Measurements from ENCODE around the gene TBX10.
"Not testable (repeated sequence)": the region's sequence is repeated elsewhere in the genome, so short reads cannot be mapped to it uniquely, and the experiment has no call there.

The TBX10 gene

DNA sequence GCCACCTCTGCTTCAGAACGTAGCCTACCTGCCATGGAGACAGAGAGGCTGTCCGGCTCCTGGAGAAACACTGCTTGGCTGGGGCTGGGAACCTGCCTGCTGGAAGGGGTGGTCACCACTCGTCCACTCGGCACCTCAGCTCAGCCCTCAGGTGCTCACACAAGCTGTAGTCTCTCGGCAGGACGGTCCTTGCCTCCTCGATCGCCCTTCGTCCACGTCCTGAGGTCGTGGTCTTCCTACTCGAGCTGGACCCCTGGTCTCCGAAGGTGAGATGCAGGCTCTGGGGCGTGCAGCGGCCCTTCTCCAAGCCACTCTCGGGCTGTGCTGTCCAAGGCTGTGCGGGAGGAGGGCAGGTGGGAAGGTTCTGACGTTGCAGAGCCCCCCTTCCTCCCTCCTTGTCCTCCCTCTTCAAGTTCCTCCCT, at the start of gene TBX10:
Gene TBX10 (minus strand): TSS at position 326 of the 422 bp plus-strand sequence. CDS start 291 bp downstream, at position 35.
- DNase-seq, result no peak

DNA sequence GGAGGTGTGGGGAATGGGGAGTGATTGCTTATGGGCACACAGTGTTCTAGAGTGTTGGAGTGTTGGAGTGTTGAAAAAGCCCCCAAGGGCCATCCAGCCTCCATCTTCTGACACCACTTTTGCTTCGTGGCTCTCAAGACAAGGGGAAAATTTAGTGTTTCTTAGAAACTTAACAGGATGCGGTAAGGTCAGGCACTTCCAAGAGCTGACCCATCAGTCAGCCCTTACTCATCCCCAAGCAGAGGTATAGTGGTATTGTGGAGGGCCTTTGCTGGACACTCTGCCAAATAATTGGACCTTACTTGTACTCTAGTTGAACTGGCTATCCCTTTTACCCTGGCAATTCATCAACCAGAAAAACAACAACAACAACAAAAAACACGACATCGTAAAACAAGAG, 49.6 kb upstream of the TBX10 start:
- no peak for DNase-seq

DNA sequence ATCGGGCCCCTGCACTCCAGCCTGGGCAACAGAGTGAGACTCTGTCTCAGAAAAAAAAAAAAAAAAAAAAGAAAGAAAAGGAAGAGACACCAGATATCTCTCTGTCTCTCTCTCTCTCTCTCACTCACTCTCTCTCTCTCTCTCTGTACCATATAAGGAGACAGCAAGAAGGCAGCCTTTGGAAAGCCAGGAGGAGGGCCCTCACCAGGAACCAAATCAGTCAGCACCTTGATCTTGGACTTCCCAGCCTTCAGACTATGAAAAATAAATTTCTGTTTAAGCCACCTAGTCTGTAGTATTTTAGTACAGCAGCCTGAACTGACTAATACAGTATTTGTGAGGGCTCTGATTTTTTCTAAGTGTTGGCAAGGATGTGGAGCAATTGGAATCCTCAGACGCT, 48.4 kb upstream of the TBX10 start:
- no peak for DNase-seq

DNA sequence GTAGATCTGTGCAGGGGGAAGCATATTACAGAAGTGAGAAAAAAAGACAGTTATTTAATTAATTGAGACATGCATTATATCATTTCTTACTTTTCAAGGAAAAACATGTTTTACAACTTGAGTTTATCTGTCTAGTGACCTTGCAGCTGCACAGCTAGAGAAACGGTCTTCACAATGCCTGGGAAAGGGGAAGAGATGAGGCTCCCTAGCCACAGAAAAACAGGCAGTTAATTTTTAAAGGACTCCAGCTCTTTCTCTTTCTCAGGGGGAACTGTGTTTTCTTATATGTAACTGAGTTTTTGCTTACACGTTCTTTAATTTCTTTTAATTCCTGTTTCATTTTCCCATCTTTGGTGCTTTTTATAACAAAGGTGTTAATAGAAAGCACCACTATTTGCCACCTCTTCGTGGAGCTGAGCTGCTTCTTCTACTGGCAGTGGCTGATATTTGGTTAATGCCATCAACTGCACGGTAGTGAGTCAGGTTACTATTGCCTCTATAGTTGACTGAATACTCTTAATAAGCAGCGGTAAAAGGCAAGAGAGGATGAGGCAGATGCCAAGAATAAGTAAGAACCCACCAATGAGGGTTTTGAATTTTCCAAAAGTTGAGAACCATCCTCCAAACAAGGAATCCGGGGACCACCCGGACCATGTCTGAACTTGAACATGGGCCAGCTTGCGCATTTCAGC, 46.2 kb upstream of the TBX10 start:
- not testable (repeated sequence) for DNase-seq

DNA sequence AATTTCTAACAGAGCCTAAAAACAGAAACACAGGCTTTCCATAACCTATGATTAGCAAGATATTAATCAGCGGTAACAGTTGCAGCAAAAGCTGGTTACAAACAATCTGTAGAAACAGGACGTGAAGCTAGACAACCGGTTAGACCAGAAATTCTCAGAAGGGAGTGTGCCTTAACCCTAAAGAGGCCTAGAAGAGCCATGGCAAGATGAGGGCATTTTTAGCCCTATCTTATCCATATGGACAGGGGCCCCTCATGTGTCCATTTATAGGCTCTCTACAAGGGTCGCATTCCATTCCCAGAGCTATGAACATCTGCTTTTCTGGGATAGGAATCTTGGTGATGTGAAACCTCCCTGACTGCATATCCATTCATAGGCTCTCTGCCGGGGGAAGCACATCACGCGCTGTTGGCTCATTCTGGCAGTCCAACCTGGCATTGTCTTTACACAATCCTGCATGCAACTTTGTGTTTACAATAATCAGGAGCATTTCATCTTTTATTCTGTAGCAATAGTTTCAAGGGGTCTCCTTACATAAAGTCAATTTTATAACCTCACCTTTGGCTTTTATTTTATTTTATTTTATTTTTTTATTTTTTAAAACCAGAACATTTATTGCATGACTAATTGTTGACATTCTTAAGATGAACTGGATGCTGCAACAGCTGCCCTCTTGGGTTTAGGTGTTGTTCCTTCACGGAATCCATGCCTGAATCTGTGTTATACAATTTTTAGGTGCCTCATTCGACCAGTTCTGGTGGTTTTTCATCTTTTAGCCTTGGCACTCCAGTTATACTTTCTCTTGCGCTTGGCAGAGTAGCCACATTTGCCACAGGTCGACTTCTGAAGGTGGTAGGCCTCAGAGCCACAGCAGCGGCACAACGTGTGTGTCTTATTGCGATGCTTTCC, 42.8 kb upstream of the TBX10 start:
- DNase-seq, result not testable (repeated sequence)

DNA sequence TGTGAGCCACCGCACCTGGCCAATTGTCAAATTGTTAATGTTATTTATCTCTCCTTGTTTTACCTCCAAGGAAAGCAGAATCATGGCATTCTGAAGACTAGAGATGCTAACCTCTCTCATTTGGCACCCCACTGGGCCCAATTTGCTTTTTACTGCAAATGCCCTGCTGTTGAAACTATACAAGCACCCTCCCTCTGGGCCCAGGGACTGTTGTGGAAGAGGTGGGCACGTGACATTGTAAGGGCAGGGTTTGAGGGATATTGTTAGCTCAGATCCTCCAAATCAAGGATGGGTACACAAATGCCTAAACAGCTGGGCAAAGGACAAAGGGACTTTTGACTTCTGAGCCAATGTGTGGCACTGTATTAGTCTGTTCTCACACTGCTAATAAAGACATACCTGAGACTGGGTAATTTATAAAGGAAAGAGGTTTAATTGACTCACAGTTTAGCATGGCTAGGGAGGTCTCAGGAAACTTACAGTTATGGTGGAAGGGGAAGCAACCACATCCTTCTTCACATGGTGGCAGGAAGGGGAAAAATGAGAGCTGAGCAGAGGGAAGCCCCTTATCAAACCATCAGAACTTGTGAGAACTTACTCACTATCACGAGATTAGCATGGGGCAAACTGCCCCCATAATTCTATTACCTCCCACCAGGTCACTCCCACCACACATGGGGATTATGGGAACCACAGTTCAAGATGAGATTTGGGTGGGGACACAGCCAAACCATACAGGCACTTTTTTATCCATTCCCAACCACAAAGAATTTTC, 41.3 kb upstream of the TBX10 start:
- no peak for DNase-seq

DNA sequence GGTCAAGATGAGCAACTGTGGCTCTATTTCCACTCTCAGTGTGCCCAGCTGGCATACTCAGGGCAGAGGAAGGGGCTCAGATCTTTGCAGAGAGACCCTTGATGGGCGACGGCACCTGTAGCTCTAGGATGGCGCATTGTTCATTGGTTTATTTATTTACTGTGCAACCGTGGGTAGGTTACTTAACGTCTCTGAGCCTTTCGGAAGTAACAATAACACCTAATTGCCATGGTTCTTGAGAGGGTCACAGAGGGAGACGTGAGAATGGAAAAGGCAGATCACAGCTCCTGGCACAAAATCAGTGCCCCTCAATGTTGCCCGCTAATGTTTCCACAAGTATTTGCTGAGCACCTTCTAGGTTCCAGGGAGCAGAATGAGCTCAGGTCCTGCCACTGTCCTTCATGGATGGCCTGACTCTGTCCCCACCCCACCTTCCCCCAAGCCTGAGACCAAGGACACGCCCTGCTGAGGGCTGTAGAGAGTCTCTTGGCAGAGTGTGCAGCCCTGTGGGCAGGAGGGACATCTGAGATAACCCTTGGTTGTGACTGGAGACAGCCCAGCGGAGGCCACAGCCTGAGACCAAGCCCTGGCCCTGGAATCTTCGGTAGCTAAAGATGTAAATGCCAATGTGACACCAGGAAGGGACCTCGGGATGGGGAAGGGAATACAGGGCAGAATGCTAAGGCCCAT, 35.6 kb upstream of the TBX10 start:
- no peak for DNase-seq

DNA sequence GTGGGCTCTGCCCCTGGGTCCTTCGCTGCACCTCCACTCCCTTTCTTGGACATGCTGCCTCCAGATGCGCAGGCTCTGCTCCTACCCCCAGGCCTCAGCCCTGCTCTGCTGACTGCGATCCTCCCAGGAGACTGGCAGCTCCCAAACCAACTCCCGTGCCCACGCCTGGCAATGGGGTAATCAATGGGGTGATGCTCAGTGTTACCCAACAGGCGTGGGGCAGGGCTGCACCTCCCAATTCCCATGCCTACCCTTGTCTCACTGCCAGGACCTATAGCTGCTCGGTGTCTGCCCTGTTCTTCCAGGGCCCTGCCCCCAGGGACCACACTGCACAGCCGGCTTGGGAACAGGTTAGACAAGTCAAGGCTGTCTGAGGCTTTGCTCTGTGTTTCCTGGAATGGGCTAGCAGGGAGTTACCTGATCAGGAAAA, 34.9 kb upstream of the TBX10 start, which contains the start of gene ALDH3B2:
Gene ALDH3B2 (minus strand): TSS at position 182 of the 430 bp plus-strand sequence. CDS start 7,688 bp downstream, outside the sequence.
- no peak for DNase-seq

DNA sequence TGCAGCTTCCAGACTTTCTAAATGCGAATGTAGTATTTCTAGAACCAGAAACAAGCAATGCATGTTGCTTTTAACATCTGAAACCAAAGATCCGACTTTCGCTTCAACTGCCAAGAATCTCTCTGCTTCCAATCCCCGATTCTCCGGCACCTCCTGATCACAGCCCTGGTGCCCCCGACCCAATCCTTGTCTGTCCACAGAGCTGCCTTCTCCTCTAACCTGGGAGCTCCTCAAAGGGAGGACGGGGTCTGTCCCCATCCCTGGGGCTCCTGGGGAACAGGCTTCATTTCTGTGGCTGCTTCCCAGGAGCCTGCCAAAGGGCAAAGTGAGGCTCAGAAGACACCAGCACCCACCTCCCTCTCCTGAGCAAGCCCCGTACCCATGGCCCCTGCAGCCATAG, 34.3 kb upstream of the TBX10 start:
- DNase-seq, result no peak

DNA sequence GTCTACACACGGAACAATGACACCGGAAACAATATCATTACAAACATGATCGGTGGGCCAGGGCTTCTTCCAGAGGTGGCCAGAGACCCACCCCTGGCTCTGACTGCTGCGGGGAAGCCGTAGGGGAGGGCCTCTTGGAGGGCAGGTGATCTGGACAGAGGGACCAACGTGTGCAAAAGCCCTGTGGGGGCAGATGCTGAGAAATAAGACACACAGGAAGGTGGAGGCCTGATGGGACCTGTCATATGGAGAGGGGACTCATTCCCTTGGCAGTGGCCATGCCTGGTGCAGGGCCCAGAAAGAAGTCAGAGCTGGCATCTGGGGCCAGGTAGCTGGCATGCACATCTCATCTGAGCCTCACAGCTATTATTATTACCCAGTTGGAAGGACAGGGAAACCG, 33.8 kb upstream of the TBX10 start:
- no peak for DNase-seq

DNA sequence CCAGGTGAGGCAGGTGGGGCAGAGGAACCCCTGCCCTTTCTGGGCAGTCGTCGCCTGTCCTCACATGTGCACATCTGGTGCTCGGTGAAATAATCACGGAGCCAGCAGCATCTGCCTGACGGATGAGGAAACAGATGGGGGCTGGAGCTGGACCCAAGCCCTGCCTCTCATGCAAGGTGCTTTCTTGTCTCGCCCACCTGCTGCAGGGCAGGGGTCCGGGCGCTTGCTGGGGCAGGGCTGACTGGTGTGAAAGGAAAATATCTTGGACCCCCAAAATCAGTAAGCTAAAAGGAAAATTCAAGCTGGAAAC, 31.6 kb upstream of the TBX10 start:
- no peak for DNase-seq

DNA sequence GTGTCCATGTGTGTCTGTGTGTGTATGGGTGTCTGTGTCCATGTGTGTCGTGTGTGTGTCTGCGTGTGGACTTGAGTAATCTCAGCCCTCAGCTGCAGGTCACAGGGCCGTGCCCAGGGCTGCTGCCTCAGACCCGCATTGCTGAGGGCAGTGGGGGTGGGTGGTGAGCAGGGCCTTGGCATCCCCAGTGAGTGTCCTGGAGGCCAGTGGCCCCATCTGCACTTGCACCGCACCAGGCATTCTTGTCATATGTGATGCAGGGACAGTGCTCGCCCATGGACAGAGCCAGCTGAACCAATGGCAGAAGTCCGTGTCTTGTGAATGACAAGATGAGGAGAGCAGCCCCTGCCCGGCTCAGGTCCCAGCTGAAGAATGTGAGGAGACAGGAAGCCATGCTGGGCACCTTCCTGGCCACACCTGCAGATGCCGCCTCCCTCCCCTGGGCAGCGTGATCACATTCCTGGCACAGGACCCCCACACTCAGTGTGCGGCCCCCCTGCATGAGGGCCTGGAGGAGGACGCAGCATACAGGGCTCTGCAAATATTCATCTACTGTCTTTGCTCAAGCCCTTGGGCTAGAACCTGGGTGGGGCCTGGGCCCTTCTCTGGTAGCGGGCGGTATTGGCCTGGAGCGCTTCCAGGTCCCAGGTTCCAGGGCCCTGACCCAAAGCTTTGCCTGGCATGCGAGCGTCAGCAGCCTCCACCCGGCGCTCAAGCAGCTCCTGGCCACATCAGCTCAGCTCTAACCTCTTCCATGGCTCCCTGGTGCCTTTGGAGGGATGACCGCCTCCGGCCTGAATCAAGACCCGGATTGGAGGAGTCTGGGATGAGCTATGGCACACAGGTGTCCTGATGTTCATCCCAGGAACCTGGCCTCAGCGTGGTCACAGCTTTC, 31.0 kb upstream of the TBX10 start:
- DNase-seq, result no peak

DNA sequence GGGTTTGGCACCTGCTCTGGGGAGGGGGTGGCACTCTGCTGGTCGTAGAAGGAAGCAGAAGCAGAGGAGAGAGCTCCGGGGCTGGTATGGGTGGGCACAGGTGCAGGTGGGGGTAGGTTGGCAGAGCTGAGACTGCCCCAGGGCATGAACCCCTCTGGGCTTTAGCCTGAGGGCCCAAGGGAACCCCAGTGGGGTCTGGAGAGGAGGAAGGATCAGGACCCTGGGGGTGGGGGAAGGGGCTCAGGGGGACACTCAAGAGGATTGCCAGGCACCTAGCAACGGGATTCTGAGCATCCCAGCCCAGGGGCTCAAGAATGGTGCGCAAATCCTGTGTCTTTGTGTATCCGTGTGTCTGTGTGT, 28.6 kb upstream of the TBX10 start:
- no peak for DNase-seq

DNA sequence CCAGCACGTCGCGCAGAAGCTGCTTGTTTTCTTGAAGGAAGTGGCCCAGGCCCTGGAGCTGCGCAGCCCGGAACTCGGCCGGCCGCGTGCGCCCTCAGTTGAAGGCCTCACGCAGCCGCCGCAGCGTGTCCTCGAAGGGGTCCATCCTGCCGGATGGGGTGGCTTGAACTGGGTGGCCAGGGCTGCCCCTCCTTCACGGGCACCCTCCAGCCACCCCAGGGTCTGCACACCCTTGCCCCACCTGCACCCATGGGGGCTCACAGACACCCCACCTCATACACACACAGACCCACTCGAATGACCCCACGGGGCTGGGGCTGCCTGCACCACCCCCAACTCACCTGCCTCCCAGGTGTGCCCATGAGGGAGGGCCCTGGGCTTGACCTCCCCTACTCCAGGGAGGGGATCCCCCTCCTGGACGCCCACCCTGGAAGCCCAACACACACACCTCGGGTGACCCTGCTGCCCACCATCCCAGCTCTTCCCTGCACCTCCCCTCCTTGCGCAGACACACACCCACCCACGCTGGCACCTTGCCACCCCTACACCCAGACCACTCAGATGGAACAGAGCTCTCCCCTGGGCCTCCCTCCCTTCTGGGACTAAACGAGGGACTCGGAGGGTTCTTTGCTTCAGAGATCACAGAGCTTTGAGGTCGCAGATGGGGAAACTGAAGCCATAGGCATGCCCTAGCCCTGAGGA, 28.1 kb upstream of the TBX10 start:
- DNase-seq, result no peak

DNA sequence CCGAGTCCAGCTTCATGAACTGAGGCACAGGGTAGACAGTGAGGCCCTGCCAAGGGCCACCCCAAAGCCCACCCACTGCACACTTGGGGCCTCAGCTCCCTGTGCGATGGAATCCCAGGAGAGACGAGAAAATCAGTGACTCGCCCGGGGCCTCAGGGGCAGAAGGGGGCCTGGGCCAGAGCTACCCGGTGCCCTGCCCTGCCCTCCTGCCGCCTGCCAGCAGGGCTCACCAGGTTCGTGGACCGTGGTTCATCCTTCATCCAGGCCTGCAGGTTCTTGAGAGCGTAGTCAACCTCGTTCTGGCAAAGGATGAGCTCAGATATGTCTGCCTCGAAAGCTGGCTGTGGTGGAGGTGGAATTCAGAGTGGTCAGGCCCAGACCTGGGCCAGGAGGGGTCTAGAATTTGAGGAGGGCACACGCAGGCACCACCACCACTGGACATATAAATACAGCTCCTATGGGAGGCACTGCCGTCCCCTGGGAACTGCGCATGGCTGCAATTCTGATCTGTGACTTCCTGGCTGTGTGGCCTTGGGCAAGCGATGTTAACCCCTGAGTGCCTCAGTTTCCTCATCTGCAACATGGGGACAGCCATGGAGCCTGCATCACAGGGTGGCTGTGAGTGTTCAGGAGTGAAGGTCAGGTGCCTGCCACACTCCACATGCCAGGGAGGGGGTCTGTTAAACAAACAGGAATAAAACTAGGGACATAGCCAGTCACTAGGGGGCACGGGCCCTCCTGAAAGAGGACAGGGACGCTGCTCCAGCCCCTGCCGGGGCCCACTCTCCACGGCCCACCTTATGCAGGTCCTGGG, 27.3 kb upstream of the TBX10 start:
- DNase-seq, result no peak

DNA sequence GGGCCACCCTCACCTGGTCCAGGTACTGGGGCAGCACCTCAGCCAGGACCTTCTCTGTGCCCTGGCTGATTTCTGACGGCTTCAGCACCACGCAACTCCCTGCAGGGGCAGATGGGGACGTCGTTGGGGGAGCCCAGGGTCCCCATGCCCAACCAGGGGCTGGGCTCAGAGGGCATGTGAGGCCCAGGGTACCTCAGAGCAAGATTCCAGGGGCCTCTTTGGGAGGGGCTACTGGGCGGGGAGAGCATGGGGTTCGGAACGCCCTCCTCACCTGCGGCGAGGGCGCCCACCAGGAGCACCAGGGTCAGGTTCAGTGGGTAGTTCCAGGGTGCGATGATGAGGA, 26.7 kb upstream of the TBX10 start:
- DNase-seq, result no peak

DNA sequence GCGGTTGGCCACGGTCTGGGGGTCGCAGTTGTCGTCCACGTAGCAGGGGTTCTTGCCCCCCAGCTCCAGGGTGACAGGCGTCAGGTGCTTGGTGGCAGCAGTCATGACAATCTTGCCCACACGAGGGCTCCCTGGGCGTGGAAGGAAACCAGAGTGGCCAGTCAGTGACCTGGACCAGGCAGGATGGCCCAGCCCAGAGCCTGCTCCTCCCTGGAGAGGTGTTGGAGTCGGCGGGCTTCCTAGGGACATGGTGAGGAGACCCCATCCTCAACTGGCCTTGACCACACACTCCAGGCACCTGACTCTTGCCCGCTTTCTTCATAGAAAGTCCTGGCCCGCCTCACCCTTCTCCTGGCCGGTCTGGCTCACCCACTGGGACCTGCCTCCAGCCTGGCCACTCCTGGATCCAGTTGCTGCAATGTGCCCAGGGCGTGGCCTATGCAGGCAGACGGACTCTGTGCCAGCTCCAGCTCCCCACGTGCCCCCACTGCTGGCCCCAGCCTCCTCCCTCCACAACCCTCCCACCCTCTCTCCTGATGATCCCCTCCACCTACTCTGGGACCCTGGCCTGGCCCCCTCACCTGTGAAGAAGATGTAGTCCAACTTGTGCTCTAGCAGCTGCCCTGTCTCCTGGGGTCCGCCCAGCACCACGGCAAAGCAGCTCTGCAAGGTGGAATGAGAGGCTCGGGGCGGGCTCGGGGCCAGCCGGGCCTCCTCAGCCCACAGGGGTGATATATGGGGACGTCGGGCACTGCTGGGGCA, 26.2 kb upstream of the TBX10 start:
- no peak for DNase-seq

DNA sequence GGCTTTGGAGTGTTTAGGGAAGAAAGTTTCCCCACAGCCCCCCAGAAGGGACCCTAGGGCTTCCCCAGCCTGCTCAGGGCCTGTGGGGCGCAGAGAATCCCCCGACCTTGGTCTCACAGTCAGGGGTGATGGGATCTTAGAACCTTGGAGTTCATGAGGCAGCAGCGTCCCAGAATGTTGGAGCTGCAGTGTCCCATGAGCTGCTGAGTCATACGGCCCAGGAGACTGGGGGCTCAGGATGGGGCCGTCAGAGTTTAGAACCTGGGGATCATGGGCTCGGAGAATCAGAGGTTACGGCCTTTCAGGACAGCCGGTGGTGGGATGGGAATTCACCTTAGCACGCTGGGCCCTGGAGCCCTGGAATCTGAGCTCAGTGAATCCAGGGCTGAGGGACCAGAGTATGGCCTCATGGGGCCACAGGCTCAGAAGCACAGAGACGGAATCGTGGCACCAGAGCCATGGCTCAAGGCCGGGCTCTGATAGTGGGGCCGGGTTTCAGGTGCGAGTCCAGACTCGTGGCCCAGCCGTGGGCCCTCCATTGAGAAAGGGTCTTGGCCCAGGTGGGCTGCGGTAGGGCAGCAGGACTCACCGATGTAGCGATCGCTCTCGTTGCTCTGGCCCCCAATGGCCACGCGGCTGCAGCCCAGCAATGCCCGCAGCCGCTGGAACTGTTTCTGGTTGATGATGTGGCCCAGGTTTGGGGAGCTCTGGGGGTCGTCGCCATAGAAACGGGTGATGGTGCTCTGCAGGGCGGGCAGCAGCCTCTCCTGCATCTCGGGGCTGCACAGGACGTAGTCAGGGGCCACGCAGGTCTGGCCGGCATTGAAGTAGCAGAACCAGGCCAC, 25.4 kb upstream of the TBX10 start:
- DNase-seq, result no peak

DNA sequence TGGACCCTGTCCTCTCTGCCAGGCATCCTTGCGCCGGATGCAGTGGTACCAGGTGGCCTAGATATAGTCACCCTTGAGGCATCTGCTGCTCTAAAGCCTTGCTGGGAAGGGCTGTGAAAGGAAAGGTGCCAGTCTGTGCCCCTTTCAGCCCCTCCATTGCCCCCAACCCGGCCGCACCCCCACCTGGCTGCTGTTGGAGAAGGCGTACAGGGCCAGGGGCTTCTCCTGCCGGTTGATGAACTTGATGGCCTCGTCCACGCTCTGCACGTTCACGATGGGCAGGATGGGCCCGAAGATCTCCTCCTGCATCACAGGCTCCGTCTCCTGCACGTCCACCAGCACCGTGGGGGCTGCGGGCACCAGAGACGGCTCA, 24.6 kb upstream of the TBX10 start:
- DNase-seq, result no peak
